ENCODE results near the gene WBP1.

The WBP1 gene

DNA sequence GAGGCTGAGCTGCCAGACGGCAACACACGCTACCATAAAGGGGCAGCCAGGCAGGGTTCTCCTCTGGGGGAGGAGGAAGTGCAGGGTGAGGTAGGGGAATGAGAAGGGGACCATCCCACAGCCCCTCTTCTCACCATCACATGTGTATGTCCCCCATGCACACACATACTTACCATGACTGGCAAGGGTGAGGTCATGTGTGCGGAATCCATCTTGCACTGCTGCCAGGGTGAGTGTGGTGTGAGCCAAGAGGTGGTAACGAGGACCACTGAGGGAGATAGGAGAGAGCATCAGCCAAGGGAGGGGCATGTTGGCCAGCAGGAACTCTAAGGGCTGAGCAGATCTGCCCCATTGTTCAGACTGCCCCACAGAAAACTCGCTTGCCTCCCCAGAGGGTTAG is 29.6 kb upstream of the WBP1 start:
- no peak overlapping the region for H3K4me3 ChIP-seq (ENCODE audit: low read length)
- TF ChIP-seq CTCF (conservative IDR thresholded peaks at IDR 0.05; ENCODE audit: low read depth, low read length), result no peak
- DNase-seq (ENCODE audit: low read depth), result no peak

DNA sequence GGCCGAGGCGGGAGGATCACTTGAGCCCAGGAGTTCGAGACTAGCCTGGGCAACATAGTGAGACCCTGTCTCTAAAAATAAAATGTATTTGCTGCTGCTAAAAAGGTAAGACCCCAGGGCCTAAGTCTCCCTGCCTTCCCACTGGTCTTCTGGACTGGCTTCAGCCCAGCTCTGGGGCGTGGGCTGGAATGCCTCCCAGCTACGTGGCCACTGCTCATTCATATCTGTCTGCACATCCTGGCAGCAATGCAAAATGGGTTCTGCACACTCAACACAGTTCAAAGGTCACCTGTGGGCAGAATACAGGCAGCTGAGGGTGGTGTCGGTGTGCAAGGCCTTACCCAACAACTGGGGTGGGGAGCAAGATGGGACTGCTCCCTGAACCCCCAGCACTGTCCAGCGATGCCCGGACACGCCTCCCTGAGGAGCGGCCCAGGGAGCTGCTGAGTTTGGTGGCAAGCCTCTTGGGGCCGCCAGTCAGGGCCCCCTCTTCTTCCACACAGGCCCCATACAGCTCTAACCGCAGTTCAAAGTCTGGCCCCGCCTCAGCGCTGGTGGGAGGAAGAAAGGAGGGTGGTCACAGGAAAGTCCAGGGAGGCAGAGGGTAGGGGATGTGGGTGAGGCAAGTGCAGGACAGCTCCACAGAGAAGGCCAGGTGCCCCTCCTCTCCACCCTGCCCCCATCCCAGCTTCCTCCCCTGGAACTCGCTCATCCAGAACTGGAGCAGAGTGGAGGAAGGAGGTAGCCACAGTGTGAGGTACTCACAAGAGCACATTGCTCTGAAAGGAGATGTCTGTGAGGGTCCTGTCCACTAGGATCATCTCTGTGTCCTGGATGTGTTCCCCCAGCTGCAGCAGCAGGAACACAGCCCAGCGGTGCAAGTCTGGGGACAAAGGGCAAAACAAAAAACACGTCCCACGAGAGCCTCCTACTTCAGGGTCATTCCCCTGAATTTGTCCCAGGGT is 28.5 kb upstream of the WBP1 start:
- TF ChIP-seq CTCF (conservative IDR thresholded peaks at IDR 0.05; ENCODE audit: low read depth, low read length), result no peak
- no peak for DNase-seq (ENCODE audit: low read depth)
- H3K4me3 ChIP-seq (ENCODE audit: low read length), result no peak overlapping the region

DNA sequence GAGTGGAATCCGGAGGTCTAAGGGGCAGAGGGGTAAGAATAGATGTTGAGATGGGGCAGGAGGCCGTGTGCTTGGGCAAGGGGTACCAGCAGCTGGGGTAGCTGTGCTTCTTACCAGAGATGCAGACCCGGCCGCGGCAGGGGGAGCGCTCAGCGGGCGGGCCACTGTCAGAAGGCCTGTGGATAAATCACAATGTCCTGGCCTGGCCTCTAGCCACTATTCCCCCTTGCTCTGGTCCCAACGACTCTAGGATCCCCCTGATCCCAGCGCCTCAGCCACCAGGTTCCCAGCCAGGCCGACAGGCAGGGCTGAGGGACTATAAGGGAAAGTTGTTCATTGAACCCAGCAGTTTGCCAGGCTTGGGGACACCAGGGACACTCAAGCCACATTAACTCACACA is 27.7 kb upstream of the WBP1 start:
- H3K4me3 ChIP-seq (ENCODE audit: low read length), result no peak overlapping the region
- TF ChIP-seq CTCF (conservative IDR thresholded peaks at IDR 0.05; ENCODE audit: low read depth, low read length), result no peak
- DNase-seq (ENCODE audit: low read depth), result no peak

DNA sequence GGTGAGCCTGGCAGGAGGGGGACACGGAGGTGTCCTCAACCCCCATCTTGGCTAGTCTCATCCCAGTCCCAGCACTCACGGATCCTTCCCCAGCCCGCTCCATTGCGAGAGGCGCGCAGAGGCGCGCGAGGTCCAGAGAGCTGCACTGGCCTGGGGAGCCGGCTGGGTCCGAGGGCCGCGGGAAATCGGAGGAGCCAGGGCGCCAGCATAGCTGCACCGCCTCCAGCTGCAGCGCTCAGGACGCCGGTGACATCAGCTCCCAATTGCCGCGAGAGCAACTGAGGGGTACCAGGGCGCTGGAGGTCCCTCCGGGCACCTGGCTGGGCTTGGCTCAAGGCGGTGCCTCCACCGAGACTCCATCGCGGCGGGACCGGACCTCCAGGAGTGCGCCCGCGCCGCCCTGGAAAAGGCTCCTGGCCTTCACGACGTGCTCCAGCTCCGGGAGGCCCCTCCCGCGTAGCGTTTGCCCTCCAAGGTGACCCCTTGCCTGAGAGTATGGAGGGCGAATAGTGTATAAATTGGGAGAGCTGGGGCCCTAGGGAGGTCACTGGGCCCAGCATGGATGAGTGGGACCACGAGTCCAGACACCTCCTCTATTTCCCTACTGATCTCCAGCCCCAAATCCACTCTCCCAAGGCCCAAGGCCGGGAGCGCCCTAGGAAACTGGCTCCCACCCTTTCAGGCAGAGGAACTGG is 22.0 kb upstream of the WBP1 start:
- no peak for DNase-seq (ENCODE audit: low read depth)
- no peak overlapping the region for H3K4me3 ChIP-seq (ENCODE audit: low read length)
- no peak for TF ChIP-seq CTCF (conservative IDR thresholded peaks at IDR 0.05; ENCODE audit: low read depth, low read length)

DNA sequence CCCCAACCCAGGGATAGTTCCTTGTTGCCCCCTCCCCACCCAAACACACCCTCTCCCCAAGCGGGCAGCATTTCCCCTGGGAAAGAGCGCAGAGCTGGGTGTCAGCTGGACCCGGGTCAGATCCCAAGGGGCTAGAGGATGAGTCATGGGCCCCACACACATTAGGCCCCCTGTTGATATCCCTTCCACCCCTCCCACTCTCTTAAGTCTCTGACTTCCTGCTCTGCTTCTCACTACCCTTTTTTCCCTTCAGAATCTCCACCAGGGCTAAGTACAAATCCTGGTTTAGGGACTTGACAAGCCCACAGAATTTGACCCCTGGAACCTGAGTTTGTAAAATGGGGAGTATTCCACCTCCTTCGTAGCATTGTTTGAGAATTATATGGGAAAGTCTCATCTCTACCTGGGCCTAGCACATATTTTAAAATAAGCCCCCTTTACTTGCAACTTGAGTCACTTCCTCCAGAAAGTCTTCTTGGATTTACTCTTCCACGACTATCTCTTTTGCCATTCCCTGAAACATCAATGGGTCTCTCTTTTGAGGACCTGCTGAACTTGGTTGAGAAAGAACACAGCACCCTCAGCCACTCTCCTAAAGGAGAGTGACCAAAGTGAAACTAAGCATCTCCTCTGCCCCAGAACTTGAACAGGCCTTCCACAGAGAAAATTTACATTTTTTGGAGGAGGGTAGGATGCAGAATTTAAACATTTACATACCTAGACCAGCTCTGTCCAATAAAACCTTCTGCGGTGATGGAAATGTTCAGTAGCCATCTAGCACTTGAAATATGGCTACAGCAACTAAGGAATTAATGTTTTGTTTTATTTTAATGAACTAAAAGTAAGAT is 21.2 kb upstream of the WBP1 start:
- no peak overlapping the region for H3K4me3 ChIP-seq (ENCODE audit: low read length)
- no peak for TF ChIP-seq CTCF (conservative IDR thresholded peaks at IDR 0.05; ENCODE audit: low read depth, low read length)
- DNase-seq (ENCODE audit: low read depth), result no peak

DNA sequence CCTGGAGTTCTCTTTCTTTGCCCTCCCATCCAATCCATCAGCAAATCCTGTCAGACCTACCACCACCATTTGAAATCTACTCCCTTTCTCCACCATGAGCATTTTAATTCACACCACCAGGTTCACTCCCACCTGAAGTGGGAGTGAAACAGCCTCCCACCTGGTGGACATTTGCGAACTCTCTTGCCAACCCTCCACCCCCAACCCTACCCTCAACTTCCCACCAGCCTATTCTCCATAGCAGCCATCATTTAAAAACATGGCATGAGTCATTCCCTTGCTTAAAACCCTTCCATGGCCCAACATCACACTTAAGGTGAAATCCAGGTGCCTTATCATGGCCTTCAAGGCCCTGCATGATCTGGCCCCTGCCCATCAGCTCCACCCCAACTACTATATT is 20.0 kb upstream of the WBP1 start:
- no peak for TF ChIP-seq CTCF (conservative IDR thresholded peaks at IDR 0.05; ENCODE audit: low read depth, low read length)
- H3K4me3 ChIP-seq (ENCODE audit: low read length), result no peak overlapping the region
- no peak for DNase-seq (ENCODE audit: low read depth)
